Right lung (tissue), 5 donors: ENCODE measurements around the gene IER5. TPM values are rescaled to one million over a fixed set of nuclear protein-coding genes. Genes with fewer than 3 reads are reported as not detected.
A peak's percentile ranks its signal among the peaks of the same experiment; 100 is the strongest.

Source experiments
- DNase-seq, 2 donors: peaks; one replicate each; pipeline ENCODE4 v3.0.0-alpha.2; 2013
- polyA plus RNA-seq, 5 donors: library from polyadenylated mRNA; unstranded; fragments of 120-200 nt; gene quantifications; one replicate each; pipeline versions ENCODE4 v1.2.1 to v1.2.3, GENCODE V29; 2013; ENCODE audit warnings: inconsistent platforms in 1 of 5, low replicate concordance in 1 of 5; ENCODE audit not compliant: insufficient read length in 5 of 5, insufficient read depth in 1 of 5

Gene IER5
- polyA plus RNA-seq, 5 donors: 5.8 to 13.2 (median 9.2) TPM

DNA sequence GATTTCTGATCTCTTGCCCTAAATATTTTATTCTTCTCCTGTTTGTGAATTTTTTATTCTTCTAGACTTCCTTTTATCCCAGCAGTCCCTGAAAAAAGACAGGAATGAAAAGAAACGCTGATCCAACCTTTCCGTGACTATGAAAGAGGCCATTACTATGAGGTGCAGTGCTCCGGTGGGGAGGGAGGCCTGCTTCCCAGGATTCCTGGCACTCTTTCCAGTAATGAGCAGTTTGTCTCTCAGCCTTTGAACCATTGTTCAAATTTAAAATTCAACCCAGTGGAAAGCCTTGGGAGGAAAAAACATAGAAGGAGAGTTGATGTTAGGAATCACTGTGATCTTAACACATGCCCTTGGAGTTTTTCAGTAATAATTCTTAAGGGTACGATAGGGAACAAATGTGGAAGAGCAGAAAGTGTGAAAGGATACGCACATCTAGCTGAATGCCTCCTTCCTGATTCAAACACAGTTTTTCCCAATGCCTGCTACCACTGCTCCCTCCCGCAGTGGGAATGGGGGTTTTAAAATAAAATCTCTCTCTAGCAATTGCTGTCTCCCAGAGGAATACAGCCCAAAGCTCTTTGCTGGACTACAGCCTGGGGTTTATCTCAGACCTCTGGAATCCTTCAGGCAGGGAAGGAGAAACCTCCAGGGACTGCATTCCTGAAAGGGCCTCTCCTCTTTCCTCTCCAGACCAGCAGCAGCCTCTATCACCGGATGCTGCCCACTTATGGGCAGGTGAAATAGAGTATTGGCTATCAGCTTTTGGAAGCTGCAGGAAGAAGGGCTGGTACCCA is 6.1 kb downstream of the IER5 start:
- DNase-seq: no peak

DNA sequence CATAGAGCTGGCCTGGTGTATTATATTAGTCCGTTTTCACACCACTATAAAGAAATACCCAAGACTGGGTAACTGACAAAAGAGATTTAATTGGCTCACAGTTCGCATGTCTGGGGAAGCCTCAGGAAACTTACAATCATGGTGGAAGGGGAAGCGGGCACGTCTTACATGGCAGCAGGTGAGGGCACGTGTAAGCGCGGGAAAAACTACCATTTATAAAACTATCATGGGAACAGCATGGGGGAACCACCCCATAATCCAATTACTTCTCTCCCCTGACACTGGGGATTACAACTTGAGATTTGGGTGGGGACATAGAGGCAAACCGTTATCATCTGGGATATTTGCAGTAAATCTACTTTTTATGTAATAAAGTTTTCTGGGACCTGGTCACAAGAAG is 6.8 kb downstream of the IER5 start:
- no peak for DNase-seq

DNA sequence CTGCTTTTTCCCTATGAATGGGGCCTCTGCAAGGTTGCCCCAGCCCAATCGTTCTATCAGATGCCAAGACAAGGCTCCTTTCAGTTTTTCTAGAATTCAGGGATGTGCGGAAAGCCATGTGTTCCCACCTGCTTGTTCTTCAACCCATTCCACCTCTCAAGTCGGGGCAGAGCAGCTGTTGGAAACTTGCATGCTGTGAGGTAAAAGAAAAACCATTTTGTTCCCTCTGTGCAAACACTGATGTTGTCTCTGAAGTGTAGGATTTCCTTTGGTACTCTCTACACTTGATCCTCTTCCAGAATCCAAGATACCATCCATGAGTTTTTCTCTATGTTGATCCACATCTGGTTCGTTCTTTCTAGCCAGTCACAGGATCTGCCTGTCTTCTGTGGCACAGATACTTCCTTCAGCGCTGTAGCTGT is 7.3 kb downstream of the IER5 start:
- DNase-seq: no peak

DNA sequence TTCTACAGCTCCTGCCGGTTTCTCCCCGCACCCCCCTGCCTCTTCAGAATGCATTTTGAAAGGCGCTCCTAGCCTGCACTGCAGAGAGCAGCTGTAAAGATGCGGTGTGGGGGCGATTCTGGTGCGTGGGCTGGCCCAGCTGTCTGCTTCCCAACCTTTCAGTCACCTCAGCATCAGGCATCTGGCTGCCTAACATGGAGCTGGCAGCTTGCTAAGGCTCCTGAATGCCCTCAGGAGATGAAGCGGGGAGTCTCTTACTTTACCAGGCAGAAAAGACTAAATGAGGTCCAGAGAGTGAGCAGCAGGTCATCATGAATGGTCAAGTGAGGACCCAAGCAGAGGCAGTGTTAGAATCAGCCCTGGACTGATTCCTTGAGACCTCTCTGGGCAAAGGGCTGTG is 8.7 kb downstream of the IER5 start:
- no peak for DNase-seq

GRCh38 chr1:181099152-181100014 is 10.9 kb downstream of the IER5 start:
- DNase-seq: no peak

DNA sequence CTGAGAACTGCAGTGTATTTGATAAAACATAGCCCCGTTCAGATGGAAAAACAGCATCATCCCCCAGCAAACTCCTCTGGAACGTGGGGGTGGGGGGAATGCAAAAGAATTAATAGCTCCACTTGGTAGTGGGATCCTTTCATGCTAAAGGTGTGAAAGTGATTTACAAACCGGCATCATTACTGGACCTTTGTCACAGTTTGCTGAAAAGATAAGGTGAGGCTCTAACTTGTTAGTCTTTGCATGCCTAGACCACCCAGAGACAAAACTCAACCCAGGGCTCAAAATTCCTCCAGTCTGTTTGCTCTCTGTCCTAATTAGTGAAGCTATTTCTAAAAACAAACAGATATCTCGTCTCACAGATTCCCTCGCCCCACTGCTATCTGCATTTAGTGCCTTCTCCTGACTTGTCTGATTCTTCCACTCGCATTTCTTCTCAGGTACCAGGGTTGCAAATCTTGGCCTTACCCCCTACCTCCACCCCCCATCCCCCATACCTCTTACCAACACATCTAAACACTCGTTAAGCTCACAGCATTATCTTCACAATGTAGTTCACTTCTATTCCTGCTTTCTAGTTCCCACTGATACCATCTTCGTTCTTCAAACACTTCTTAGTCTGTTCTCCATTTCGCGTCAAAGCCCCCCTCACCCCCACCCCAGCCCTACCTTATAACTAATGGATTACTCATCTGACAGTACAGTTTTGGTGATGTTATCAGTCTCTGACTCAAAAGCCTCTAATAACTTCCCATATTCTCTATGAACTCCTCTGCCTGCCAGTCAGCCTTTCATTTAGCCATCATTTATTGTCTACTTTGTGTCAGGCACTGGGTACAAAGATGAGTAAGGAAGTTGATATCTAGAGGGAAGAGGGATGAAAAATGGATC is 11.8 kb downstream of the IER5 start:
- no peak for DNase-seq

GRCh38 chr1:181100934-181101333 is 12.4 kb downstream of the IER5 start:
- DNase-seq: no peak

GRCh38 chr1:181101581-181102226 is 13.2 kb downstream of the IER5 start:
- no peak for DNase-seq

DNA sequence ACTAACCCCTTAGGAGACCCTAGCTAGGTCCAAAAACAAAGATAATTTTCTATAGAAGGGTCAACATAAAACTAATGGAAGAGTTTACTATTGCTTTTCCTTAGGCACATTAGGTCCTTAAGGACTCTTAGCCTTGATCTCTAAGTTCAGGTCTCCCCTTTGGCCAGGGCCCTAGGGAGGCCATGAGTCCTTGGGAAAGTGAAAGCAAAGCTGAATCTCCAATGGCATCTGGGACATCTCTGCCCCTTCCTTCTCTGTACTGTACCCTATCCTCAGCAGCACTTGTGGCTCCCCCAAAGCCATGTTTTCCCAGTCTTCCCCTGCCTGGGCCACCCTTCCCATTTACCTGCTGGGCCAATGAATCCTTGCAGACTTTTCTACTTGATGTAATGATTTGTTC is 14.3 kb downstream of the IER5 start:
- no peak for DNase-seq

DNA sequence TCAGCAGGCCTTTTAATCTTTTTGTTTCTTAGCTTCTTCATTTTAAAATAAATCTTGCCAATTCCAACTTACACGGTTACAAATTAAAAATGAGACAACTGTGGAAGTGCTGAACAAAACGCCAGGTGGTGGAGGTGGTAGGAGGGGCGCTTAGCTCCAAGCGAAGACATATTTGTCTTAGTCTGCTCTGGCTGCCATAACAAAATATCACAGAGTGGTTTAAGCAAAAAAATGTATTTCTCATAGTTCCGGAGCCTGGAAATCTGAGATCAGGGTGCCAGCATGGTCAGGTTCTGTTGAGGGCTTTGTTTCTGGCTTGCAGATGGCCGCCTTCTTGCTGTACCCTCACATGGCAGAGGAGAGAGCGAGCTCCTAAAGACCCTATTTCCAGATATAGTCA is 14.9 kb downstream of the IER5 start:
- DNase-seq: no peak

DNA sequence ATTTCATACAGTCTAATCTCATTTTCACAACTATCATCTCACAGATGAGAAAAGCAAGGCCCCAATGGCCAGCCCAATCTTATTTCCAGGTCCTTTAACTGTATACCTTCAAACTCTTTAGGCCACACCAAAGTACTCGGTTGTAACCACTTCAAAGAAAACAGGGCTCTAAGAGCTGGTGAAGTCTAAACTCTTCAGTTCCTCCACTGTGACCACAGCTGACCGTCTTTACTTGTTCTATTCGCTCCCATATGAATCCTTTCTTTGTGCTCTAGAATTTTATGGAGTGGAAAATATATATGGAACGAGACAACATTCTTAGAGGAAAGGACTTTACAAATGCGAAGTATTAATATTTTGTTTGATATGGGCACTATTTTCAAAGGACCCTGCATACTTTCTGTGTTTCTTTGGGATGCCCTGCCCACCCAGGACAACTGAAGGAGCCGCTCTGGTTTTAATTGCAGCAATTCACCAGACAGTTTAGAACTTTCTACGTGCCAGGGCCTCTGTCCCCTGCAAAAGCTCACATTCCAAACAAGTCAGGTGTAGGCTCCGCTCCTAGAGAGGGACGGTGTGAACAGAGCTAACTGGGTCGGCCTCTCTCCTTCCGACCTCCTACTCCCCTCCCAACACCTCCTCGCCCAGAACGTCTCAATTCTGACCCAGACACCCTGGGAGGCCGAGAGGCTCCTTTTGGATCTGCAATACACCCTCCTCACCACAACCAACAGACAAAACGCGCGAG is 15.7 kb downstream of the IER5 start:
- no peak for DNase-seq

- DNase-seq: no peak
Measured at GRCh38 chr1:181104790-181105133, 16.3 kb downstream of the IER5 start.

DNA sequence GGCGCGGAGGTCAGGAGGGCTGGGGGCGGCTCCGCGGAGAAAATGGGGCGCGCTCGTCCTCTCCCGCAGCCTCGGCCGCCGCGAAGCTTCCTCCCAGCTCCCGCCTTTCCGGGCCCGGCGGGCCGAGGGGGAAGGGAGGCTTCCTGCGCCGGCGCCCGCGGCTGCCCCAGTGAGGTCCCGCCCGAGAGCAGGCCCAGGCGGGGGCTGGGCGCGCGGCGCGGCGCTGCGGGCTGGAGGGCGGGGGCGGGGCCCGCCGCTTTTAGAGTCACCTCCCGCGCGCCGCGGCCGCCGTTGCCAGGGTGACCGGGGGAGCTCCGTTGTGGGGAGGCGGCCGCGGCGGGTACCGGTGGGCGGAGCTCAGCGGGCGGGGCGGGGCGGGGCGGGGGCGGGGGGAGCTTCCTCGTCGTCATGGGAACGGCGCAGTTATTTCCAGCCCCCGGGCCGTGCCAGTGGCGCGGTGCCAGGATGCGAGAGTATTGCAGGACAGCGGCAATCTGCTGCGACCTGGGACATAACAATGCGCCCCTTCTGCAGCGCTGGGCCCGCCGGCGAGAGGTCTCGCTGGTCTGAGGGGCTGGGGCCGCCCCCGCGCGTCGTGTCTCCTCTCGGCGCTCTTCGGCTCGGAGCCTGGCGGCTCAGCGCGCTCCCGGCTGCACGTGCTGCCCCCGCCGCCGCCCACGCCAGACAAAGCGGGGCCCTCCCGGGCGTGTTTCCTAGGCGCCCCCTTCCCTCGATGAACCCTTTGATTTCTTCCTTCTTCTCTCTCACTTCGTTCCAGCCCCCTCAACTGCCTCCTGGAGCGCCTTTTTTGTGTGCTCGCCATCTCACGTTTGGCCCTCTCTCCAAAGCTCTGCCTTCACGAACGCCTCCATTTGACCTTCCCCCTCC is 16.9 kb downstream of the IER5 start:
- DNase-seq: peak; percentile 91 to 92

DNA sequence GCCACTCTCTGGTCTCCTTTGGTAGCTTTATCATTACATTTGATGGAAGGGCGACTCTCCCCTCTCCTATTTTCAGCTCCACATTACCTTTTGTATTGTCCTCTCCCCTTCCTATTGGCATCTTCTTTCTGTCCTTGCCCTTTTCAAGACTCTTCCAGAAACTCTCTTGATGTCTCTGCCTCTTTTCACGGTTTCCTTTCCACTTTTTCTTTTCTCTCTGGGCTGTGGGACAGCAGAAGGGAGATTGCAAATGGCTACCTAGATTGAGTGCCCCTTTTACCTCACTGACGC is 17.5 kb downstream of the IER5 start:
- no peak for DNase-seq

GRCh38 chr1:181106479-181106878 is 18.0 kb downstream of the IER5 start:
- DNase-seq: no peak

- DNase-seq: no peak
Measured at GRCh38 chr1:181107711-181108110, 19.2 kb downstream of the IER5 start.

- DNase-seq: no peak
Measured at GRCh38 chr1:181108304-181108867, 19.9 kb downstream of the IER5 start.

GRCh38 chr1:181110013-181110412 is 21.5 kb downstream of the IER5 start:
- no peak for DNase-seq

- DNase-seq: no peak
Measured at GRCh38 chr1:181111559-181111958, 23.1 kb downstream of the IER5 start.
